IPS DF 4.7 (cell line): Measurements from ENCODE around the gene PATJ.
A peak's percentile ranks its signal among the peaks of the same experiment; 100 is the strongest.

ENCODE experiments used
- DNase-seq: peaks from one replicate; pipeline ENCODE4 v3.0.0-alpha.2; 2013; ENCODE audit warnings: low spot score; ENCODE audit errors: extremely low read depth

The PATJ gene

DNA sequence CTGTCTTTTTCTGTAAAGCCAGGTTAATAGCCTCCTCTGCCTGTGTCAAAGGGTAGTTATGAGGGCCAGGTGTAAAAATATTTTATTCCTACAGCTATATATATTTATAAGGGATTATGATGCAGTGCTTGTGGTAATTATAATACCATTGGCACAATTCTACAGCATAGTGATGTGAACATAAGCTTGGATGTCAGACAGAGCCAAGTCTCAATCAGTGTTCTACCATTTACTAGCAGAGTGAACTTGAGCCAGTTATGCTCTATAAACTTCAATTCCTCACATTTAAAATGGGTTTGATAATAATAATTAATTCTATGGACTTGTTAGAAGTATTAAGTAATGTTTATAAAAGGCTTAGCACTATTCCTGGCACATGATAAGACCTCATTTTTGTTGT, 300.9 kb downstream of the PATJ start:
- DNase-seq: no peak

DNA sequence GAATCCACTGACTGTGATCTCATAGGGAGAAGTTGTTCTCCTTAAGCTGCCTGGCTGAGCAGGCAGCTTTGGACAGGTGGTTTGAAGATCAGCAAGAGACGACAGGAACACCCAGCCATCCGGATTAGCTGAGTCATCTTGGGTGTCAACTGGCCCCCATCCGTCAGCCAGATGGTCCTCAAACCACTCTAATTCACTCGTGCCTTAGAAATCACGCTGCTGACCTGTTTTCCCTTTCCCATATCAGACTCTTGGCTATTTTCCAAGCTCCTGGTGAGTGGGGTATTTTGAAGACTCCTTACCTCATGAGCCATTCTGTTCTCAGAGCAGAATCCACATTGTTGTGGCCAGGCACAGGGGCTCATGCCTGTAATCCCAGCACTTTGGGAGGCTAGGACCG, 303.3 kb downstream of the PATJ start:
- no peak for DNase-seq

DNA sequence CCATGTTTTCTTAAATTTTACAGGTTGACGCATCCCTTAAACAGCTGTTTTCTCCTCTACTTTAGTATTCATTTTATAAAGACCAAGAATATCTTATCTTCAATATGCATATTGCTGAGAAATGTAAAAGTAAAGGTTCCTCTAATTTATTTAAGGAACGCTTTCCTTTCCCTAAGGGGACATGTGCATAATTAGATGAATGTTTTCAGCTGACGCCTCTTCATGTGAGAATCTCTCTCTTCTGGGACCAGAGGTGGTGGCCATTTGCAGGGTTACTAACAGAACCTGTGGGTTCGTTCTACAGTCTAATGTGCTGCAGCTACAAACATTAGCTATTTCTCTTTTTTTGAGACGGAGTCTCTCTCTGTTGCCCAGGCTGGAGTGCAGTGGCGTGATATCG, 304.6 kb downstream of the PATJ start:
- DNase-seq: no peak

DNA sequence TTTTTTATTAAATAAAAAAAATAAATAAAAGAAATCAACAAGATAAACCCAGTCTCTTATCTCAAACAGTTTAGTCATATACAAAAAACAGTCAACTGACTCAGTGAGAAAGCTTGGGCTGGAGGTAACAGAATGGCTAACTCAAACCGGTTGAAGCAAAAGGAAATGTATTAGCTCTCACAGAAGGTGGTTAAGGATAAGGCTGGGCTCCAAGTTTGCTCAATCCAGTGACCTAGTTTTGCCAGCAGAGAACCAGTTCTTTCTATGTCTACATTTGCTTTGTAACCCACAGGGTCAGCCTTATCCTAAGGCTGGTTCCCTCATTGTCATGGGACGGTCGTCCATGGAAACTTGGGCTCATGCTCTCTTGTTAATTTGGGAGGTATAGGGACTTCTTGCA, 307.9 kb downstream of the PATJ start:
- no peak for DNase-seq

DNA sequence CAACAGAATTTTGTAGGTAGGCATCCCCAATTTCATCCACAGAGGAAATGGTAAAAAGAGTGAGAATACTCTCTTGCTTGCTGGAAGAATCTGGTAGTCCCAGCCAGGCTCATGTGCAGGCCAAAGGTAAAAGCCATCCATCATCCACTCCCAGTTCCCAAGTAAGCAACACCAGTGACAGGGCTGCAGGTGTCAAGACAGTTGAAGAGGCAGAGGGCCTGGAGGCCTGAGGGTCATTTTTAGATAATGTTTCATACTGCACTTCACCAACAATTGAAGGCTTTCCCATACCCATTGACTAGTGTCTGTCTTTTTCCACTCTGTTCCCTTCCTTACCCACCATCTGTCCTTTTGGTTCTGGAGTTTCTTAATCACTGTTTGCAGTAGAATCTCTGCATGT, 310.7 kb downstream of the PATJ start:
- DNase-seq: no peak

DNA sequence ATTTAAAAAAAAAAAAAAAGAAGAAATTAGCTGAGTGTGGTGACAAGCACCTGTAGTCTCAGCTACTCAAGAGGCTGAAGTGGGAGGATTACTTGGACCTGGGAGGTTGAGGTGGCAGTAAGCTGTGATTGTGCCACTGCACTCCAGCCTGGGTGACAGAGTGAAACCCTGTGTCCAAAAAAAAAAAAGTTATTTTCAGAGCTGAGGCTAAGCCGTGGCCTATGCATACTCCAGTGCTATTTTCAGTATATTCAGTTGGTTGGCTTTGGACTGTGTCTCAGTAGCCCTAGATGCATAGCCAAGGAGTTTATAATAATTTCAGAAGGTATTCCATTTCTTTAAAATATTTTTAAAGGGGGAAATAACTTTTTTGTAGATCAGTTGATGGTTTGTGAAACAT, 311.9 kb downstream of the PATJ start:
- no peak for DNase-seq

DNA sequence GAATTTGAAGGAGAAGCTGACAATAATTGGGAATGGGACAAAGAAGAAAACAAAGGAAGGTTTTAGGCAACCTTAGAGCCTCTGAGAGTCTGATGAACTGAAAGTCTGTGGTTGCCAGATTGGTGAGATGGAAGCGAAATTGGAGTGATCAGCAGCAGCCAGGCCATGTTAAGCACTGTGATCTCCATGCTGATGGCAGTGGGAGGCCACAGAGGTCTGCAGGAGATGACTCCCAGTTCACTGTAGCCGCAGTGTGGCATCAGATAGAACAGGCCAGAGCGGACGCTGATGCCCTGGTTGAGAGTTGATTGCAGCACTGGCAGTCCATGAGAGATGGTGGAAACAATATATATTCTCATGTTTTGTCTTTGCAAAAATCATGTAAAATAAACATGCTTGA, 314.9 kb downstream of the PATJ start:
- DNase-seq: no peak

DNA sequence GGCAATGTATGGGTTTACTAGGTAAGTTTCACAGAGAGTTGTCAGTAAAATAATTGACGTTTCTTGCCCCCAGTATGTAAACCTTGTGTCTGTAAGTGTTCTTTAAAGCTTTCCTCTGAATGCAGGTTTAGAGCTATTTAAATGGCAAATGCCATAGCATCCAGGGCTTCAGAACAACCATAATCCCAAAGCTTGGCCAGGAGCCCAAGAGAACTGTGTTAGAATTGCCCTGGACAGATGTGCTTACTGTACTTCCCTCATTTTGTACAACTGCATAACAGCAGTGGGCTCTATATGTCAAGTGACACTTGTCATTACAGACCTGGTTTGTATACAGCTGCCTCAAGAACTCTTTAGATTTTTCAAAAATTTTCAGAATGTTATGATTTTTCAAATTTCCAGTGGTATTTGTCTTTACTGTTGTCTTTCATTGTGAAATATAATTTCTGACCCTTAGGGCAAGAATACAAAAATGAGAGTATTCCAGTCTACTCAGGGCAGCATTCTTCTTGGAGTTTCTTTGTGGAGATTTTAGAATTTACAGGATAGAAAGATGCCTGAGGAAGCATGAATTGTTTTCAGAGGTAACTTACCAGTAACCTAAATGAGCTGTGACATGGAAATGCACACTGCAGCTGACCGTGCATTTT, 315.5 kb downstream of the PATJ start:
- DNase-seq: no peak

DNA sequence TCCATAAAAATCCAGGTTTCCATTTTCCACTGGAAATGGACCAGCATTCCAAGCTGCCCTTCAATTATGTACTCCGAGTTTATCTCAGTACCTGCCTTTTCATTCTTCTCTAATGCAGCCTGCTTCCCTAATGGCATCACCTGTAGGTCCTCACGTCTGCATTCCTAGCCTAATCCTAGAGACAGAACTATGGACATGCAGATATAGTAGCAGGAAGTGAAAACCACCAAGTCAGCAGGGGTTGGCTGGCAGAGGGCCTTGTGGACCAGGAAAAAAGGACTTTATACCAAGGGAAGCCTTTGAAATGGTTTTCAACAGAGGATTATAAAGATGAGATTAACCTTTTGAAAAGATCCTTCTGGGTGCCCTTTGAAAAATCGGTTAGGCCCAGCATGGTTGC, 316.7 kb downstream of the PATJ start:
- peak; percentile 74 for DNase-seq

DNA sequence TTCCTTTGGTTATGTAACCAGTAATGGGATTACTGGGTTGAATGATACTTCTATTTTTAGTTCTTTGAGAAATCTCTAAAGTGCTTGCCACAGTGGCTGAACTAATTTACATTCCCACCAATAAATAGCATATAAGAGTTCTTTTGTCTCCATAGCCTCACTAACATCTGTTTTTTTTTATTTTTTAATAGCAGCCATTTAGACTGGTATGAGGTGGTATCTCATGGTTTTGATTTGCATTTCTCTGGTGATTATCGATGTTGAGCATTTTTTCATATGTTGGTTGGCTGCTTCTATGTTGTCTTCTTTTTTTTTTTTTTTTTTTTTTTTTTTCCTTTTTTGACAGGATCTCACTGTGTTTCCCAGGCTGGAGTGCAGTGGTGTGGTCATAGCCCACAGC, 319.8 kb downstream of the PATJ start:
- no peak for DNase-seq

DNA sequence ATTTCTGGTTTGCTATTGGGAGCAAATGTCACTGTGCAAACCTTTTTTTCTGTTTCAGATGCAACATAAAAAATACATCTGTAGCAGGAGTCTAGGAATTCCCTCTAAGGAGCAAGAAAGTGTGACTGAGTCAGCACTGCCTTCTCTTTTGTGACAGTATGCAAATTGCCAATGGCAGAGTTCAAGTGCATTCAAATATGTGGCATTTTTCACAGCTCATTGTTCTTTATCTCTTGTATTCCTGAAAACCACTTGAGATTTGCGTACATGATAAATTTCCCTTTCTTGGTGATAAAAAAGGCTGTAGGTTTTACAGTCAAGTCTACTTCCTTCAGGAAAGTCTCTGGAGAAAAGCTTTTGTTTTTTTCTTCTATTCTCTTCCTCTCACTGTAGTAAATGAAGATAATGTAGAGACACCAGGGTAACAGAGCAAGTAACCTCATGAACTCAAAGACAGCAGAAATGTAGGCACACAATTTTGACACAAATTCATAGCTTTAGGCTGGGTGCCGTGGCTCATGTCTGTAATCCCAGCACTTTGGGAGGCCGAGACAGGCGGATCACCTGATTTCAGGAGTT, 322.6 kb downstream of the PATJ start:
- DNase-seq: no peak

DNA sequence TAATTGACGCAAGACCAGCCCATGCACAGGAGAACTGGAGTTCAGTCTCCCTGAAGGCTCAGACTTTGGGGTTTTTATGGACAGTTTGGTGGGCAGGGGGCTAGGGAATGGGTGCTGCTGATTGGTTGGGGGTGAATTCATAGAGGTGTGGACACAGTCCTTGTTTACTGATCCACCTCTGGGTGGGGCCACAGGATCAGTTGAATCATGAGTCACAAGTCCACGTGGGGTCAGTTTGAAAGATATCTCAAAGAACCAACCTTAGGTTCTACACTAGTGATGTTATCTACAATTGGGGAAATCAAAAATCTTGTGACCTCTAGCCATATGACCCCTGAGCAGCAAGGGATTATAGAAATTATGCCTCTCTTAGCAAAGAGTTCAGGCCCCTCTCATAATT, 324.4 kb downstream of the PATJ start:
- no peak for DNase-seq

DNA sequence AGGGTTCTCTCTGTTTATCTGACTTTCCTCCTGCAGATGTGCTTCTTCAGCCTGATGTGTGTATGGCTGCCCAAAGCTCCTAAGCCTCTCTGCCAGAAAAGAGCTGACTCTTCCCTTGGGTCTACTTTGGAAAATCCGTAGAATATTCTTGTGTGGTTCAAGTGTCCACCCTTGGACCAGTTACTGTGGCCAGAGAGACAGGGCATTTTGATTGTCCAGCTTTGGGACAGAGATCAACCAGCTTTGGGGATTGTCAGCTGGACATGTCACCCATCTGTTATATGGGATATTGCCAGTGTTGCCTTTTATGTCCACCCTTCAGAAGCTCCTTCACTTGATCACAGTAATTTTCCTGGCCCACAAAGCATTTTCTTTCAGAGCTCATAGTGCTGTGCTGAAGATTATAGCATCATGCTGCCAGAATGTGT, 326.1 kb downstream of the PATJ start:
- no peak for DNase-seq

DNA sequence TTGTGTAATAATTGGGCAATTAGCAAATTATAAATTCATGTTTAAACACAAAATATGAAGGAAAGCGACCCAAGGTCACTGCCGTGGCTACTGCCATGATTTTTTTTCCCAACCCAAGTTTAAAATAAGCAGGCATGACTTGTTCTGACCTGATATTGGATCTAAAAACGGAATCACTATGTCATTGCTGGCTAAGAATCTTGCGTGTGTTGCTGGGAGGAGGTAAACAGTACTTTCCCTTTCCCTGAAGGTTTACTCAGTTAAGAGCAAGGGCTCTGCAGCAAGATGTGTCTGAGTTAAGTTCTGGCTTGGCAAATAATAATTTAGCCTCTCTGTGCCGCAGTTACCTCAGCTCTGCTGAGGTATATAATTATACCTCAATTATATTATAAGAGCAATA, 326.7 kb downstream of the PATJ start:
- no peak for DNase-seq

DNA sequence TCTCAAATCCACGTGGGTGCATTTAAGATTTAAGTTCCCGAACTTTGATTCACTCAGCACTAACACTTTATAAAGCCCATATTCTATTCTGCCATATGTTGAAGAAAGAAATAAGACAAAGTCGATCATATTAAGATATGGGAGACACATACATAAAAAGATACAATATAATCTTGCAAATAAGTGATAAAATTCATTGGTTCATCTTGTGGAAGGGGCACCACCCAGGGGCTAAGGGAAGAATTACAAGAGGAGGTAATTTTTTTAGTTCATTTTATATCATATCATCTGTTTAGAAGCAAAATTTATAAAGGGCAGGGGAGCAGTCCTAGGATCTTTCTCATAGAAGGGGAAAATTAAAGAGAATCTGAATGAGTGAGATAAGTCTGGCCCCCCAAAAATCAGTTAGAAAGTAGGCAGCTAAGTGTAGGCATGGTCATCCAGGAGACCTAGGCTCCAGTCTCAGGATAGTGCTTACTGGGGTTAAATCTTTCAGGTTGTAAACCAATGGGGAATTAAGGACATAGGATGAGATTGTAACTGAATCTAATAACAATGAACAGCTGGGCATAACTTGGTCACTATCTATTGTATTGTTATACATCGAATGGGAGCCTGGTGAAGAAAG, 328.2 kb downstream of the PATJ start:
- no peak for DNase-seq

DNA sequence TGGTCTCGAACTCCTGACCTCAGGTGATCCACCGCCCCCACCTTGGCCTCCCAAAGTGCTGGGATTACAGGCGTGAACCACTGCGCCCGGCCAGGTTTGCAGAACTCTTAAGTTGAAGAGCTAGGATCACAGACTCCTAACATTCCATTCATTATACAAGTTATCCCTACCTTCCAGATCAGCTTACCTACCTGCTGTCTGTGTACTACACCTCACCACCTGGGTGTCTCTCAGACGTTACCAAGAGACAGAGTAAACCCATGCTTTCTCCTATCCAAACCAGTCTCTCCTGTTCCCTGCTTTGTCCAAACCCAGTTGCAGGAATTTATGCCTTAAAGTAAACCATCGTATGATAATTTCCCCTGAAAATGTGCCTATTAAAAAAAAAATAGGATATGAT, 329.4 kb downstream of the PATJ start:
- DNase-seq: no peak

DNA sequence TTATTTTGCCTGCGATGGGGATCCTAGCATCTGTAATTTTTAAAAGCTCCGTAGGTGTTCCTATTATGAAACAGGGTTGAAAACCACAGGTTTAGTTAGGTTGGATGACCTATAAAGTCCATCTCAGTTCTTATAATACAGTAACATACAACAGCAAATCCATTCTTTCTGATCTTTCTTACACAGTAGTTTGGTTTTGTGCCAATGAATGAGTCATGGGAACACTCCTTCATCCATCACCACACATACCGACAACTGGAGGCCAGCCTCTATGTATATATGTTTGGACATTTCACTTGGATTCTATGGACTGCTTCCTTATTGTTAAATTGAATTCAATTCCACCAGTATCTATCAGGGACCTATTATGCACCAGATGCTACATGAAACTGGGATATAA, 334.0 kb downstream of the PATJ start:
- no peak for DNase-seq

DNA sequence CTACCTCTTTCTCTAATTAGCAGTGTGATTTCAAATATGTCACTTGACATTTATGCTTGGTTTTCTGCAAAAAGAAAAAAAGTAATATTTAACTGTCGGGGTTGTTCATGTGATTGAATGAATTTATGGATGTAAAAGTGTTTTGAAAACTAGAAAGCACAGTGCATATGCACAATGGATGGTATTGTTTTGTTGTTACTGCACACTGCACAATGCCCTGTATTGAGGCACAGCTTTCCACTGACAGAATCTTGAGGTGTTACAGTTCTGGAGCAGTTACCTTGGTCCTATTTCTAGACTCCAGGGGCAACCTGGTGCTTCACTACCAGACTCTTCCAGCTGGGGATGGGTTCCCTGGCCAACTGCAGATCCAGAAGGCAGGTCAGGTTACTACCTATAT, 335.5 kb downstream of the PATJ start:
- DNase-seq: no peak

DNA sequence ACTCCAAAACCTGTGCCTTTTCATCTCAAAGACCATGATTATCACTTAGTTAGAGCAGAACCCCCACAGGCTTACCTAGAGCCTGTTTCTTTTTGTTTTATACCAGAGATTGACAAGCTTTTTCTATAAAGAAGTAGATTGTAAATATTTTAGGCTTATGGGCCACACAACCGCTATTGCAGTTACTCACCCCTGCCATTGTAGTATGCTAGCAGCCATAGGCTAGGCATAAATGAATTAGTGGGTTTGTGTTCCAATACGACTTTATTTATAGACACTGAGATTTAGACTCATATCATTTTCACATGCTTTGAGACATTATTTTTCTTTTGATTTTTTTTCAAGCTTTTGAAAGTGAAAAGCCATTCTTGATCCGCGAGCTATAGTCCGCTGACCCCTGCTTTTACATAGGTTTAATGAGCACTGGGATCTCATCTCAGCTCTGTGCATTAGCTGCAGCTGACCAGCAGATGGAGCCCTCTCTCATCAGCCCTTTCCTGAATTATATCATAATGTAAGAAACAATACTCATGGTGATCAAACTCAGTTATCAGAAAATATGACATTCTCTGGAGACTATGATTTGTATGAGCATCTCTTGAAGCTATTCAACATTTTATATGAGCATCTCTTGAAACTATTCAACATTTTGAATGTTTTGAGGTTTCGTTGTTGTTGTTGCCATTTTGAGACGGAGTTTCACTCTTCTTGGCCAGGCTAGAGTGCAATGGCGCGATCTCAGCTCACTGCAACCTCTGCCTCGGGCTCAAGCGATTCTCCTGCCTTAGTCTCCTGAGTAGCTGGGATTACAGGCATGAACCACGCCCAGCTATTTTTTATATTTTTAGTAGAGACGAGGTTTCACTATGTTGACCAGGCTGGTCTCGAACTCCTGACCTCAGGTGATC, 340.4 kb downstream of the PATJ start:
- no peak for DNase-seq

DNA sequence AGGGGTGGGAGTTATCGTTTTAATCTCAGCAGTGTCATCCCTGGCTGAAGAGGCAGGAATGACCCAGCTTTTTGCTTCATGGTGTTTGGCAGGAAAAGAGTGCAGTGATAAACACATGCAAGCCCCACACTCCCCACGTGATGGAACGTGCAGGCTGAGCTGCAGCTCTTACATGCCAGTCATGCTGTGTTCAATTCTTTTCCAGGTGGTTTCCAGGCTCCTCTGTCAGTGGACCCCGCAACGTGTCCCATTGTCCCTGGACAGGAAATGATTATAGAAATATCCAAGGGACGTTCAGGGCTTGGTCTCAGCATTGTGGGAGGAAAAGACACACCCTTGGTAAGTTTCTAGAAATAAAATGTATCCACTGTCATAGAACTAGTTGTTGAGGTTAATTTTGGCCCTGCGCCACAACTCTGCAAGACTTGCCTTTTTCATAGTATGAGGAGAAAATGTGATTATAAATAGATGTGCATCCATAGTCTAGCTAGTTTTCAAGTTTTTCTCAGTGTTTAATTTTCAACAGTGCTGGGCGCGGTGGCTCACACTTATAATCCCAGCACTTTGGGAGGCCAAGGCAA, 342.1 kb downstream of the PATJ start:
- DNase-seq: no peak

DNA sequence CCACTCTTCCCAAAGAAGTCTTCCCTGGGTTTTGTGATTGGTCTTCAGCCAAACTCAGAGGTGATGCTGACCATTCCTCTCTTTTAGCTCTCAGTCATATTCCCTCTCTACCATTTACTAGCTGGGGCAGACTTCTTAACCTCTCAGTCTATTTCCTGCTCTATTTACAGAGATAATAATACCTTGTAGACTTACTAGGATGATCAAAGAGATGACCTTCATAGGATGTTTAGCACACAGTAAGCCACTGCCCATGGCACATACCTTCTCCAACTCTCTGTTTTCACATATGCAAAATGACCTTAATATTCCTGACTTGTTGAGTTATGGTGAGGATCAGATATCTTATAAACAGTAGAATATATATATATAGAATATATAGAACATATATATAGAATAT, 346.2 kb downstream of the PATJ start:
- no peak for DNase-seq

DNA sequence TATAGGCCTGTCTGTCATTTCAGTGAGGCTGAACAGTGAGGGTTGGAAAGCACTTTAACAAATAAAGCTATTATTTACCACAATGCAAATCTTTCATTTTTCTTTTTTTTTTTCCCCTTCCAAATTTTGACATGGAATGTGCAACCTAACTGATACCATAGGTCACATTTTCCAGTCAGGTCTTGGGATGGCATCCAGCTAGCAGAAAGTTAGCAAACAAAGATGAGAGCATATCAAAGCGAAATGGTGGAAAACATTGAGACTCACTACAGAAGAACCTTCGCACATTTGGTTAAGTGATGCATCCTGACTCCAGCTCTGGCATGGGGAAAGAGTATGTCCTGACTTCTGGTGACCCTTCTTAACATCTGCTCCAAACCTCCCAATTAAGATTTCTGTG, 347.3 kb downstream of the PATJ start:
- no peak for DNase-seq
